ENCODE results near the gene STRC.
"Not testable (repeated sequence)": the region's sequence is repeated elsewhere in the genome, so short reads cannot be mapped to it uniquely, and the experiment has no call there.

DNA sequence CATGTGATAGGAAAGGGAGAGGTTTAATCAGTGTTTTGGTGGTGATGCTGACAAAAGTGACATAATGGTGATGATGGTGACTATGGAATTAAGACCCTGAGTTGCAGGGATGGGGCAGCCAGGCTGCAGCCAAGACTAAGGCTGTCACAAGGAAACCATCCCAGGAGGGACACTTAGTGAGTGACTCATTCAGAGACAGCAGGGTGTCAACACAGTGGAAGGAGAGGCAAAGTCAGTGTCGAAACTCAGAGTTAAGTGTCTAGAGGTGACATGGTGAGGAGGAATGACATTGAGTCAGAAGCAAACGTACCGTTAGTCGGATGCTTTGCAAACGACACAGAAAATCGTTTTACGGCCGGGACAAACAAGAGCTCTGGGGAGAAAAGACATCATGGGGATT is 54.8 kb downstream of the STRC start:
- TF ChIP-seq GATA2 (IDR thresholded peaks at IDR 0.05; ENCODE audit: insufficient read depth, insufficient read length, low read depth, low read length); EZH2 (IDR thresholded peaks at IDR 0.05; ENCODE audit: borderline replicate concordance, low read depth, low read length, severe bottlenecking); MAX (IDR thresholded peaks at IDR 0.05; ENCODE audit: insufficient read depth, insufficient read length); CTCF (IDR thresholded peaks at IDR 0.05; ENCODE audit: extremely low read depth in 1 of 2, insufficient read depth in 1 of 2, low read depth in 1 of 2, low read length in 2 of 2); POLR2A (IDR thresholded peaks at IDR 0.05; ENCODE audit: low read depth, low read length); POLR2AphosphoS5 (IDR thresholded peaks at IDR 0.05; ENCODE audit: insufficient read depth, low read depth, low read length); FOS (IDR thresholded peaks at IDR 0.05; ENCODE audit: borderline replicate concordance, insufficient read depth, low read length); JUN (IDR thresholded peaks at IDR 0.05; ENCODE audit: borderline replicate concordance, insufficient read depth, insufficient read length, low read depth); MYC (IDR thresholded peaks at IDR 0.05; ENCODE audit: low read depth, low read length): not testable (repeated sequence)

Measured in endothelial cell of umbilical vein (primary cell).